Stimulated activated CD8-positive, alpha-beta memory T cell treated with anti-CD3 and anti-CD28 coated beads, Interleukin-4, amount 100 ng/mL, for 48 hours (primary cell): ENCODE results near the gene ZFP3.
"Not testable (repeated sequence)": the region's sequence is repeated elsewhere in the genome, so short reads cannot be mapped to it uniquely, and the experiment has no call there.

Experiments used
- DNase-seq: peaks from one replicate; pipeline ENCODE4 v3.0.0-alpha.2; 2020

Gene ZFP3

GRCh38 chr17:5126719-5127488 is 48.6 kb downstream of the ZFP3 start:
- peak; percentile 14 for DNase-seq

- no peak for DNase-seq
These were observed 49.6 kb downstream of the ZFP3 start for GRCh38 chr17:5127910-5128309.

- DNase-seq: not testable (repeated sequence)
These were observed 50.1 kb downstream of the ZFP3 start for GRCh38 chr17:5128387-5128786.

- peak; percentile 5 for DNase-seq
These were observed 50.8 kb downstream of the ZFP3 start for GRCh38 chr17:5128905-5129535.

GRCh38 chr17:5129770-5130169 is 51.5 kb downstream of the ZFP3 start:
- not testable (repeated sequence) for DNase-seq

GRCh38 chr17:5130261-5130660 is 52.0 kb downstream of the ZFP3 start:
- DNase-seq: not testable (repeated sequence)

GRCh38 chr17:5130687-5131086 is 52.4 kb downstream of the ZFP3 start:
- DNase-seq: not testable (repeated sequence)

GRCh38 chr17:5131146-5131715 is 53.0 kb downstream of the ZFP3 start:
- DNase-seq: no peak

- not testable (repeated sequence) for DNase-seq
These were observed 53.7 kb downstream of the ZFP3 start for GRCh38 chr17:5131799-5132502.

- not testable (repeated sequence) for DNase-seq
These were observed 54.4 kb downstream of the ZFP3 start for GRCh38 chr17:5132503-5133225.

GRCh38 chr17:5133311-5133710 is 55.0 kb downstream of the ZFP3 start:
- no peak for DNase-seq

GRCh38 chr17:5133961-5134360 is 55.7 kb downstream of the ZFP3 start:
- not testable (repeated sequence) for DNase-seq

GRCh38 chr17:5134571-5134970 is 56.3 kb downstream of the ZFP3 start:
- DNase-seq: not testable (repeated sequence)

- DNase-seq: not testable (repeated sequence)
These were observed 57.0 kb downstream of the ZFP3 start for GRCh38 chr17:5135131-5135712.

- no peak for DNase-seq
These were observed 57.7 kb downstream of the ZFP3 start for GRCh38 chr17:5135726-5136579.

- not testable (repeated sequence) for DNase-seq
These were observed 58.5 kb downstream of the ZFP3 start for GRCh38 chr17:5136580-5137412.

GRCh38 chr17:5137511-5138197 is 59.4 kb downstream of the ZFP3 start:
- DNase-seq: not testable (repeated sequence)

- not testable (repeated sequence) for DNase-seq
These were observed 59.9 kb downstream of the ZFP3 start for GRCh38 chr17:5138198-5138544.

GRCh38 chr17:5138616-5139457 is 60.6 kb downstream of the ZFP3 start:
- no peak for DNase-seq
